Heart right ventricle (tissue), 16 donors: ENCODE data around the gene ADAMTS6. TPM values are rescaled to one million over a fixed set of nuclear protein-coding genes. Genes with fewer than 3 reads are reported as not detected.

Source experiments
- ATAC-seq, 8 donors: fragments of 200-7000 bp; cut with Tn5 transposase; one replicate each; pipeline ENCODE4 v1.9.1; 2020; ENCODE audit warnings: mild to moderate bottlenecking in 8 of 8, moderate library complexity in 8 of 8, moderate number of reproducible peaks in 1 of 8
- DNase-seq, 2 donors: peaks; one replicate each; pipeline ENCODE4 v3.0.0-alpha.2; 2020
- H3K27ac ChIP-seq, 10 donors: fragments of 200-600 bp; sonication (generic) in 2 of 10; one replicate each; pipeline versions ENCODE4 v1.5.0 to v1.8.0; 2020 to 2022; ENCODE audit warnings: mild to moderate bottlenecking in 3 of 10
- H3K27me3 ChIP-seq, 7 donors: fragments of 200-600 bp; one replicate each; pipeline ENCODE4 v1.8.0; 2021 to 2022; ENCODE audit warnings: mild to moderate bottlenecking in 2 of 7
- H3K36me3 ChIP-seq, 9 donors: fragments of 200-600 bp; sonication (generic) in 1 of 9; one replicate each; pipeline versions ENCODE4 v1.5.0 to v1.8.0; 2020 to 2022; ENCODE audit warnings: mild to moderate bottlenecking in 2 of 9
- H3K4me1 ChIP-seq, 9 donors: fragments of 200-600 bp; sonication (generic) in 1 of 9; one replicate each; pipeline versions ENCODE4 v1.5.0 to v1.8.0; 2020 to 2022; ENCODE audit warnings: mild to moderate bottlenecking in 4 of 9
- H3K4me3 ChIP-seq, 10 donors: fragments of 200-600 bp; sonication (generic) in 2 of 10; one replicate each; pipeline versions ENCODE4 v1.5.0 to v1.8.0; 2020 to 2022; ENCODE audit warnings: mild to moderate bottlenecking in 7 of 10, moderate library complexity in 2 of 10
- H3K9me3 ChIP-seq, 11 donors: fragments of 200-600 bp in 10 of 11; sonication (generic) in 2 of 11; one replicate each; pipeline versions ENCODE4 v1.5.0 to v1.8.0; 2013 to 2022; ENCODE audit warnings: mild to moderate bottlenecking in 2 of 11, control low read depth in 1 of 11, moderate library complexity in 1 of 11
- WGBS, 2 donors: extraction: QIAGEN DNeasy Blood & Tissue Kit; methylation state at CpG; one replicate each; pipeline ENCODE4 v1.1.7; 2013; ENCODE audit warnings: inconsistent platforms in 1 of 2; 5-methylcytosine and 5-hydroxymethylcytosine counted together
- intact Hi-C, 10 donors: fragments of 100-400 bp; cut with DNase I; formaldehyde crosslinking; loops; one replicate each; pipeline versions ENCODE4 v1.11.1 to v1.14.2; 2022
- polyA plus RNA-seq, 2 donors: library from polyadenylated mRNA; stranded (reverse); fragments of 200-250 nt; gene quantifications; one replicate each; pipeline ENCODE4 v1.2.3, GENCODE V29; 2013
- total RNA-seq, 10 donors: library from RNA; stranded (reverse); fragmentation: NEBNext Ultra II Directional in 3 of 10; extraction: Animal tissue kit (Norgen Biotek cat#: 25700) in 3 of 10; gene quantifications; one replicate each; pipeline versions ENCODE4 v1.2.1 to v1.2.4, GENCODE V29; 2021 to 2023
- TF ChIP-seq, protein P1 (sequence below), 9 donors: fragments of 200-600 bp; sonication (generic) in 2 of 9; IDR thresholded peaks; one replicate each; pipeline versions ENCODE4 v1.5.0 to v1.8.0; 2021 to 2022; ENCODE audit warnings: antibody characterized with exemption in 9 of 9, mild to moderate bottlenecking in 5 of 9, moderate library complexity in 1 of 9
- donor health status: Arrhythmogenic right ventricular cardiomyopathy.
- donor health status: ischemic (EF 13 %, LVEDD 7.1; RV severe dilation, severe dysfunction).
- donor health status: healthy with polysubstance abuse.
- donor health status: DM: no; HTN: yes; CAD: no.
- donor health status: DM: no; HTN: no; CAD: no.
- donor health status: ischemic (EF 25% LVEDD 6.9; RV normal size, moderate dysfunction).
- donor health status: ischemic (EF 25% LVEDD 5.7; RV mildly dilated, moderate dysfunction).
- donor health status: healthy.
- donor health status: DM: yes; HTN: yes; CAD: no.
- donor health status: Ischemic cardiomyopathy.
- donor health status: ischemic (EF 35%, LVEDD 5.7; RV mildly dilated, moderate dysfunction).
- donor health status: nonischemic (EF 11% LVEDD 7.7; RV severe dilation, severe dysfunction).
- donor health status: DM: yes; HTN: yes; CAD: no.
- donor health status: PGD.
- donor health status: ischemic (EF 29% LVEDD 5.4; RV normal size, mild dysfunction).
- donor health status: nonischemic (EF 23%, LVEDD 6.1; RV moderate dilation, normal function).

ADAMTS6 gene
- total and polyA plus RNA-seq, 12 donors: 0.25 to 4.1 (median 2.1) TPM

DNA sequence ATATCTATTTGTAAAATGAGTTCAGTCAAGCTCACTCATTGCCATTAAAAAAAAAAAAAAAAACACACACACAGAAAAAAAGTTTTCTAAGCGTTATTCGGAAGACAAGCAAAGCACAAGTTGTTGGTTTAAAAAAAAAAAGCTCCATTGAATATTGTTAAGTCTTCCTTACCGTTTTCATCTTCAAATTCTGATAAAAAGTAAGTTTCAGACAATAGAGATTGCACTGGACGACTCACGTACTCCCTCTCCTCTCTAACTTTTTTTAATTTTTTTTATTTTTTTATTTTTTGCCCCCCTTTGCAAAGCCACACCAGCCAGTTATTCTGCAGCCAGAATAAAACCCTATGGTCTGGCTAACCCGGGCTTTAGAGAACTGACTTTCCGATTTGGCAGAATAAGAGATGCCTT is 544 bp downstream of the ADAMTS6 start:
- DNase-seq: no peak
- 0 to 1% methylated on average over 7 of the region's 7 CpGs for WGBS, 2 donors
- H3K36me3 ChIP-seq: no peaks in the 10 kb centered on the region
- peak in 1 of 8 donors; percentile 9 for ATAC-seq
- intact Hi-C loops: loop anchor here (1.0 to 10.0 kb wide), 16 partner anchors 266 to 846 kb away; no protein-coding TSS in a partner anchor
- peak overlapping the region; percentile 44 to 73 (median 60) for H3K4me3 ChIP-seq
- TF ChIP-seq, protein P1, sequence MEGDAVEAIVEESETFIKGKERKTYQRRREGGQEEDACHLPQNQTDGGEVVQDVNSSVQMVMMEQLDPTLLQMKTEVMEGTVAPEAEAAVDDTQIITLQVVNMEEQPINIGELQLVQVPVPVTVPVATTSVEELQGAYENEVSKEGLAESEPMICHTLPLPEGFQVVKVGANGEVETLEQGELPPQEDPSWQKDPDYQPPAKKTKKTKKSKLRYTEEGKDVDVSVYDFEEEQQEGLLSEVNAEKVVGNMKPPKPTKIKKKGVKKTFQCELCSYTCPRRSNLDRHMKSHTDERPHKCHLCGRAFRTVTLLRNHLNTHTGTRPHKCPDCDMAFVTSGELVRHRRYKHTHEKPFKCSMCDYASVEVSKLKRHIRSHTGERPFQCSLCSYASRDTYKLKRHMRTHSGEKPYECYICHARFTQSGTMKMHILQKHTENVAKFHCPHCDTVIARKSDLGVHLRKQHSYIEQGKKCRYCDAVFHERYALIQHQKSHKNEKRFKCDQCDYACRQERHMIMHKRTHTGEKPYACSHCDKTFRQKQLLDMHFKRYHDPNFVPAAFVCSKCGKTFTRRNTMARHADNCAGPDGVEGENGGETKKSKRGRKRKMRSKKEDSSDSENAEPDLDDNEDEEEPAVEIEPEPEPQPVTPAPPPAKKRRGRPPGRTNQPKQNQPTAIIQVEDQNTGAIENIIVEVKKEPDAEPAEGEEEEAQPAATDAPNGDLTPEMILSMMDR (IDR thresholded peaks at IDR 0.05): no peak
- peak overlapping the region; percentile 54 to 95 (median 88) for H3K27ac ChIP-seq
- no peaks in the 10 kb centered on the region for H3K9me3 ChIP-seq
- H3K4me1 ChIP-seq: peaks cover 0 to 23% (median 14%) of the 10 kb centered on the region in 9 donors
- H3K27me3 ChIP-seq: no peaks in the 10 kb centered on the region

DNA sequence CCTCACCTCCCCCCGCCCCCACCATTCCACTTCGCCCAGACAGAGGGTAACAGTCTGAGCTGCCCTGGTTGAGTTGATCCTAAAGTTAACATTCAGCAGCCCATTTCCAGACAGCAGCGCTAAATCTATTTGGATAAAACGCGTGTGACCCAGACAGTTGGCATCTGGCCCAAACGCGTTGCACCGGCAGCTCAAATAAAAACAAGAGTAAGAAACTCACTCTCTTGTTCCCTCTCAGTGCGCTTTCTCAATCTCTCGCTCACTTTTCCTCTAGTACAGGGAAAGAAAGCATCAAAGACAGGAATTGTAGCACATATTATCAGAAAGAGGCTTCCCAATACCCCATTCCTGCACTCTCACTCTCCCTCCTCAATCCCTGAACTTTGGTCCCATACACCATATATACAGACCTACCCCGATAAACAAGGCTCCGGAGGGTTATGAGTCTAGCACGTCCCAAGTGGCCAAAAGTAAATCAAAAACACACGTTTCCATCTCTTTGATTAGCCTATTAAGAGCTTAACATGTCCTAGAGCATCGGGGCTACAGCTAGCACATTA is 1.3 kb downstream of the ADAMTS6 start:
- TF ChIP-seq, protein P1 (IDR thresholded peaks at IDR 0.05): no peak
- WGBS, 2 donors: 0 to 1% methylated on average over 15 of the region's 15 CpGs
- Histone ChIP-seq H3K4me1 (peaks cover 0 to 23% (median 14%) of the 10 kb centered on the region in 9 donors), H3K36me3 (no peaks in the 10 kb centered on the region), H3K27ac (peak overlapping the region in 9 of 10 donors; percentile 4 to 95 (median 87)), H3K9me3 (no peaks in the 10 kb centered on the region), H3K27me3 (no peaks in the 10 kb centered on the region), H3K4me3 (peak overlapping the region; percentile 44 to 73 (median 60))
- peak in 7 of 8 donors; percentile 4 to 49 (median 32) for ATAC-seq
- peak; percentile 75 to 77 for DNase-seq
- intact Hi-C loops: loop anchor here (2.0 to 10.0 kb wide), 15 partner anchors 266 to 846 kb away; no protein-coding TSS in a partner anchor

DNA sequence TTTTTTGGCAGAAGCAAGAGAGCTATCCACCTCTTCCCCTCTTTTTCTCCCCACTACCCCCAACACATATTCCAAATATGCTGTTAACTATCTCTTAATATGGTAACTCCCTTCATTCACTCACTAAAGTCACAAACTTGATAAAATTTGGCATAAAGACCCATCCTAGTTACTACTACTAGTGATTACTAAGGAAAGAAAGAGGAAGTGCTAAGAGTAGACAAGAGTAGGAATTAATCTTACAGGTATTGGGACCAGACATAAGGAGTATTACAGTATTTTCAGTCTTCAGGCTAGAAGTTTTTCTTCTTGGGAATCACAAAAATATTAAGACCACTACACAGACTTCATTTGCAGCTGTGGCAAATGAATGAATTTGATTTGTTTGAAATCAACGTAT is 2.2 kb downstream of the ADAMTS6 start:
- DNase-seq (no peak), ATAC-seq (no peak)
- Histone ChIP-seq H3K27ac (peak overlapping the region in 5 of 10 donors; percentile 33 to 95 (median 88)), H3K36me3 (no peaks in the 10 kb centered on the region), H3K4me1 (peaks cover 0 to 23% (median 14%) of the 10 kb centered on the region in 9 donors), H3K4me3 (peak overlapping the region in 9 of 10 donors; percentile 44 to 73 (median 63)), H3K27me3 (no peaks in the 10 kb centered on the region), H3K9me3 (no peaks in the 10 kb centered on the region)
- 29 to 39% methylated on average over 1 of the region's 1 CpG for WGBS, 2 donors
- TF ChIP-seq, protein P1 (IDR thresholded peaks at IDR 0.05): no peak
- intact Hi-C loops: no loop called here

DNA sequence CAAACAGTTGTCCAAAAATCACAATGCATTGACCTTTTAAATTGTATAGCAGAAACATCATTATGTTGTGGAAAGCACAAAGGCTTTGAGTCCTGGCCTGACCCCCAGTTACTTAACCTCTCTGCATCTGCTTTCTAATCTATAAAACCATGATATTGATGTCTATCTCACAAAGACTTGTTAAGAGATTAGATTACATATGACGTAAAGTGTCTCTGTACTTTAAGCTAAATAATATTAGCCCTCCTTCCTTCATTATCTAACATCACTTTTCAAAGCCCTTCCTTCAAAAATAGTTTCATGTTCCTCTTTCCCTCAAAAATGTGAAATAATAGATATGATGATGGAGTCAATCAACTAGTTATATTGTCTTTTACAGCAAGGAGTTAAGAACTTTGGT is 3.4 kb downstream of the ADAMTS6 start:
- WGBS, 2 donors: 40 to 64% methylated on average over 1 of the region's 1 CpG
- Histone ChIP-seq H3K36me3 (no peaks in the 10 kb centered on the region), H3K27me3 (no peaks in the 10 kb centered on the region), H3K4me3 (no peak overlapping the region), H3K27ac (no peak overlapping the region), H3K9me3 (no peaks in the 10 kb centered on the region), H3K4me1 (peaks cover 0 to 19% (median 10%) of the 10 kb centered on the region in 9 donors)
- TF ChIP-seq, protein P1 (IDR thresholded peaks at IDR 0.05): no peak
- DNase-seq: no peak
- ATAC-seq: no peak
- intact Hi-C loops: no loop called here
